GM19372 (cell line): ENCODE data around the gene RHOBTB3.
A peak's percentile ranks its signal among the peaks of the same experiment; 100 is the strongest.

Source experiments
- ATAC-seq: cut with Tn5 transposase; IDR thresholded peaks from one replicate; pipeline ENCODE4 v1.9.1; 2021; ENCODE audit warnings: mild to moderate bottlenecking, low read depth, moderate library complexity; ENCODE audit not compliant: unreplicated experiment

Gene RHOBTB3

GRCh38 chr5:95761771-95762651 is 30.9 kb downstream of the RHOBTB3 start:
- no peak for ATAC-seq

- ATAC-seq: no peak
These were observed 31.5 kb downstream of the RHOBTB3 start for GRCh38 chr5:95762652-95763041.

GRCh38 chr5:95763941-95764340 is 32.8 kb downstream of the RHOBTB3 start:
- no peak for ATAC-seq

GRCh38 chr5:95768731-95769130 is 37.6 kb downstream of the RHOBTB3 start:
- no peak for ATAC-seq

- ATAC-seq: no peak
These were observed 39.9 kb downstream of the RHOBTB3 start for GRCh38 chr5:95770830-95771708.

DNA sequence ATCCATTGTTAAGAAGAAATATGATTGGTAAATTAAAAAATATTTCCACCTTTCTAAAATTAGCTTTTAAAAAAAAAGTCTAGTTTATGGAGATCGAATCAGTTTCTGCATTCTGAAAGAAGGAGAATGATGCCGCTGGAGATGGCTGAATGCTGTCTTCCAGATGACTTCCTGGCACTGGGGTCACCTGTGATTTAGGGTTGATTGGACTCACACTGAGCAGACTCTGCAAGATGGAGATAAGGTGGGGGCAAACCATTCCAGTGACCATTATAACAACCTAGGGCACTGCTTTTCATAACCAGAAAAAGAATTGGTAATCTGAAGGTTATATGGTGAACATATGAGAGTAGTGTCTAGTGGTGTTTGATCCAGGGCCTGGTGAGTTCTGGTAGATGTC is 40.8 kb downstream of the RHOBTB3 start:
- no peak for ATAC-seq

GRCh38 chr5:95773335-95774059 is 42.4 kb downstream of the RHOBTB3 start:
- ATAC-seq: no peak

DNA sequence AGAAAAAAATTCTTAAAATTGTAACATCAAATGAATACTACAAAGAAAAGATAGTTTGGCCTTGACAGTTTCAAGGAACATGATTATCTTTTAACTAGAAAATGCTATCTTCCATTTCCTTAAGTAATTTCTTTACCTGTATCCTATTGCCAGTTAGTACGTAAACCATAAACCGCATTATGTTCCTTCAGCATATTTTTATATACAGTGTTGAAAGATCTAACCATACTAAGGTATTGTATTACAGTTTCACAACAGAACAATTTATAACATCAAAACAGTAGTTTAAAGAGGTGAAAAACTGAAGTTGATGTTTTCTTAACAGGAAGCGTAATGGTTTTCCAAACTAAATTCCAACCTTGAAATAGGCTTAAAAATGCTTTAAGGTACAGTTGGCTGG is 46.3 kb downstream of the RHOBTB3 start:
- no peak for ATAC-seq

GRCh38 chr5:95778713-95779436 is 47.7 kb downstream of the RHOBTB3 start:
- no peak for ATAC-seq

DNA sequence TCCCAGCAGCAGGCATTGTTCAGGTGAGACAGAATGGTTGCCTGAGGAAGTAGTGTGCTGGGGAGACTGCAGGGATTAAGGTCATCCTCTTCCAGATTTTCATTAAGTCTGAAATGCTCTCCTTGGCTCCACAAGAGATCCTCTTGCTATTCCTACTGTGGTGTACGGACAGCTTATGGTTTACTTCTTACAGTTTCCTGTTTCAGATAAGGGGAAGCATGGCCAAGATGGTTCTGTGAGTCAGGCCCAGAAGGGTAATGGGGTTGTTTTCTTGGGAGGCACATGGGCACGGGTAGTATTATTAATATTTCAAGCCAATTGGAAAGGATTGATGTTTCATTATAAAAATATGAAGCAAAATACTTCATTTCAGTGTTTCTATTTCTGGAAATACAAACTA is 48.5 kb downstream of the RHOBTB3 start:
- ATAC-seq: no peak

- ATAC-seq: no peak
These were observed 49.5 kb downstream of the RHOBTB3 start for GRCh38 chr5:95780597-95780996.

DNA sequence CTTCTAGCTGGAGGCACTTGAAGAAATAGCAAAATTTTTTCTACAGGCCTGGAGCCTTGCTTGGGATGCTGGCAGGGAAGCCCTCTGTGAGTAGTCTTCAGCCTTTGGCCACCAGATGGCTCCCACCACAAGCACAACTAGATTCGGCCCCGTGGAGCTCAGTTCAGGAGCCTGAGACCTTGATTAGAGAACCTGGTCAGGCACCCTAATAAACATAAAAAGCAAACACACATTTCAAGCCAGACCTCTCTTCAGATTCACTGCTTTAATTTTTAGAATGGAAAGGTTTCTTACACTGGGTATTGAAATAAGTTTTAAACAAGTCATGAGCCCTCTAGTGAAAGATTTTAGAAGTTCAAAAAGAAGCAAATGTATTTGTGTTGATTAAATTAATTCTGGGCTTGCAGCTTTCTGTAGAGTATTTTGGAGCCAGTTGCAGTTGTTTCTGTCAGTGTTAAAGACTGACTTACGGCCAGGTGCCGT is 50.0 kb downstream of the RHOBTB3 start:
- peak; percentile 96 for ATAC-seq

DNA sequence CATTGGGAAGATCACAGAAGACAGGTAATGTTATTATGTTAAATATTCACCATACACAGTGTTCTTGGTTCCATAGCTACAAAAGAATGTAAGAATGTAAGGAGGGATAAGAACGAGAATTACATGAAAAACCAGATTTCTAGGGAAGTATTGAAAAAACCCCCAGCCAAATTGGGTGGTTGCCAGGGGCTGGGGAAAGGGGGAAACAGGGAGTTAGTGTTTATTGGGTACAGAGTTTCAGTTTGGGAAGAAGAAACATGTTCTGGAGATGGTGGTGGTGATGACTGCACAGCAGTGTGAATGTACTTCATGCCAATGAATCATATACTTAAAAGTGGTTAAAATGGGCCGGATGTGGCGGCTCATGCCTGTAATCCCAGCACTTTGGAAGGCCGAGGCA is 51.0 kb downstream of the RHOBTB3 start:
- ATAC-seq: no peak

DNA sequence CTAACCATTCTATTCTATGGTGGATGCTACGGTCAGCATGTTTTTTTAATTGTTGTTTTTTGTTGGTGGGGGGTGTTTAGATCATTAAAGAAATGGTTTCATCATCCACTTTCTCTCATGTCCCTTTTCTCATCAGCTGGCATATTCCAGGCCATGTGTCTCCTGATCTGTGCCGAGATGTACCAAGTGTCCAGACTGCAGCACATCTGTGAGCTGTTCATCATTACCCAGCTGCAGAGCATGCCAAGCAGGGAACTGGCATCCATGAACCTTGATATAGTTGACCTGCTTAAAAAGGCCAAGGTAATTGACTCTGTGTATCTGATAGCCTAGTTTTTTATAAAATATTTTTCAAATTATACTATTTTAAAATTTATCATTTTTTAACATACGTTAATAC is 52.5 kb downstream of the RHOBTB3 start:
- no peak for ATAC-seq

DNA sequence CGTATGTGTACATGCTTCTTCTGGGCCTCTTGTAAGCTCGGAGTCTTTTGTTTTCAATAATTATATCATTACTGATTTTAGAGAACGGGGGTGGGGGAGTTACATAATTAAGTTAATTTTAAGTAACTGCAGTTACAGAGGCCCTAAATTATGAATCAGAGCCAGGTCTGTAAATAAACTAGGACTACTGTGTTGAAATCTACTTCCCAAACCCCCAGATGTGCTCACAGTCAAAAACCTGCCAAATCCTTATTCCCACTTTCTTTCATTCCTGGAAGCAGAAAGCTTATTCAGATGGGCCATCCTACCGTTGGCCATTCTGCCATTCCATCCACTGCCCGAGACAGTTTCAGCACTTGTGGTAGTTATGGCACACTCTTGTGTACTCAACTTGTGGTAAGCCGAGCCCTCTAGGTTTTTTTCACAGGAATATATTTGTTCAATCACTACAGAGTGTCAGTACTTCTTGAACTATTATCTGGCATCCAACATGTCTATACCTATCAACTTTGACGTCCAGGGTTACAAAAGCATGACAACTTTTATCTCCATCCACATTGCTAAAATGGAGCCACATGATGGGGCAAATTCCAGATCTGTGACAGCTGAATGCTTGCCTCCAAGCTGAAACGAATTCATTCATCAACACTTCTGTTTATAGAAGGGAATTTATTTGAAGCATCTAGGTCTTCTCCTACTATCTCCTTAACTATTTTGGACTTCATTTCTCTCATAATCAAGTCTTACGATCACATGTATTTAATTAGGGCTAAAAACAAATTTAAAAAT is 53.6 kb downstream of the RHOBTB3 start:
- ATAC-seq: no peak

GRCh38 chr5:95786821-95787418 is 55.8 kb downstream of the RHOBTB3 start:
- no peak for ATAC-seq

DNA sequence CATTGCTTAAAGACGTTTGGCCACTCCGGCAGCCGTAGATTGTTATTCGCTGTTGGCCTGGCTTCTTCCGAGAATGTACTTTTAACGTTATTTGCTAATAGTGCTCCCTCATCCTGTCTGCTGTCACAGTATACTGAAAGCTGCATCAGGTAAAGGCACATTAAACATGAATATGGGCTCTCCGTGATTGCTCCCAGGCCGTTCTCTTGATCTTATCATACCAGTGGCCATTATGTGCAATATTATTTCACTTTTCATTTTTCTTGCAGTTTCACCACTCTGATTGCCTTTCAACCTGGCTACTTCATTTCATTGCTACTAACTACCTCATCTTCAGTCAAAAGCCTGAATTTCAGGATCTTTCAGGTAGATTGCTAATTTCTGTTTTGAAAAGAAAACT is 57.4 kb downstream of the RHOBTB3 start:
- no peak for ATAC-seq

GRCh38 chr5:95791751-95792150 is 60.6 kb downstream of the RHOBTB3 start:
- no peak for ATAC-seq

- no peak for ATAC-seq
These were observed 63.0 kb downstream of the RHOBTB3 start for GRCh38 chr5:95794070-95794516.
